HEK293 (cell line): ENCODE results near the gene RBM42.
A peak's percentile ranks its signal among the peaks of the same experiment; 100 is the strongest.

ENCODE experiments used
- CTCF ChIA-PET: fragments of 350-600 bp; formaldehyde crosslinking; extraction: SDS; loops from one replicate; lab custom pipeline; 2021; ENCODE audit warnings: antibody characterized with exemption; lab: Yijun Ruan, JAX
- POLR2A ChIA-PET: fragments of 300-600 bp; formaldehyde crosslinking; extraction: SDS; loops from one replicate; lab custom pipeline; 2020; ENCODE audit warnings: antibody characterized with exemption, inconsistent platforms; lab: Yijun Ruan, JAX
- H3K27ac ChIP-seq: fragments of 200-500 bp; sonication (Bioruptor generic); 2 replicates; pipeline ENCODE4 v1.5.1; 2014; ENCODE audit warnings: low read depth, low read length, control low read depth, inconsistent platforms; ENCODE audit errors: extremely low read depth
- H3K36me3 ChIP-seq, 2 experiments: fragments of 200-500 bp in 1 of 2; sonication (Bioruptor generic) in 1 of 2; 1 replicate in 1 of 2; 2 replicates in 1 of 2; pipeline ENCODE4 v1.5.1; 2014 to 2017; ENCODE audit warnings: inconsistent platforms in 2 of 2, low read length in 2 of 2; ENCODE audit not compliant: control insufficient read depth in 2 of 2, insufficient read depth in 1 of 2
- H3K4me1 ChIP-seq: fragments of 200-500 bp; sonication (Bioruptor generic); 2 replicates; pipeline ENCODE4 v1.5.1; 2014; ENCODE audit warnings: mild to moderate bottlenecking, low read length, inconsistent platforms; ENCODE audit not compliant: control insufficient read depth, insufficient read depth
- H3K4me3 ChIP-seq: 2 replicates; pipeline ENCODE4 v1.5.1; 2011; ENCODE audit warnings: low read depth, mild to moderate bottlenecking, control low read depth, low read length, moderate library complexity
- H3K9me3 ChIP-seq: fragments of 200-500 bp; sonication (Bioruptor generic); 2 replicates; pipeline ENCODE4 v1.5.1; 2014; ENCODE audit warnings: low read depth, low read length, inconsistent platforms; ENCODE audit not compliant: control insufficient read depth, insufficient read depth
- CTCF ChIP-seq: fragments of 450-650 bp; formaldehyde crosslinking; IDR thresholded peaks from 2 replicates; pipeline ENCODE4 v1.5.1; 2016; ENCODE audit warnings: missing biosample characterization, missing genetic modification characterization
- PRDM4 ChIP-seq: fragments of 450-650 bp; formaldehyde crosslinking; IDR thresholded peaks from 2 replicates; pipeline ENCODE4 v1.5.1; 2017; ENCODE audit warnings: missing biosample characterization, missing genetic modification characterization
- SCRT1 ChIP-seq: fragments of 450-650 bp; formaldehyde crosslinking; IDR thresholded peaks from 2 replicates; pipeline ENCODE4 v1.5.1; 2016; ENCODE audit warnings: missing biosample characterization, missing genetic modification characterization, borderline replicate concordance
- SP7 ChIP-seq: fragments of 450-650 bp; formaldehyde crosslinking; IDR thresholded peaks from 2 replicates; pipeline ENCODE4 v1.5.1; 2016; ENCODE audit warnings: missing biosample characterization, missing genetic modification characterization
- ZBTB21 ChIP-seq: fragments of 450-650 bp; formaldehyde crosslinking; IDR thresholded peaks from 2 replicates; pipeline ENCODE4 v1.5.1; 2017; ENCODE audit warnings: missing biosample characterization, missing genetic modification characterization
- ZFP41 ChIP-seq: fragments of 450-650 bp; formaldehyde crosslinking; IDR thresholded peaks from 2 replicates; pipeline ENCODE4 v1.5.1; 2016; ENCODE audit warnings: missing biosample characterization, missing genetic modification characterization, borderline replicate concordance
- ZNF121 ChIP-seq: fragments of 450-650 bp; formaldehyde crosslinking; IDR thresholded peaks from 2 replicates; pipeline ENCODE4 v1.5.1; 2016; ENCODE audit warnings: missing biosample characterization, missing genetic modification characterization
- ZNF175 ChIP-seq: fragments of 450-650 bp; formaldehyde crosslinking; IDR thresholded peaks from 2 replicates; pipeline ENCODE4 v1.5.1; 2016; ENCODE audit warnings: missing biosample characterization, missing genetic modification characterization
- ZNF221 ChIP-seq: fragments of 450-650 bp; formaldehyde crosslinking; IDR thresholded peaks from 2 replicates; pipeline ENCODE4 v1.5.1; 2017; ENCODE audit warnings: missing biosample characterization, missing genetic modification characterization, borderline replicate concordance
- ZNF280C ChIP-seq: fragments of 450-650 bp; formaldehyde crosslinking; IDR thresholded peaks from 2 replicates; pipeline ENCODE4 v1.5.1; 2016; ENCODE audit warnings: missing biosample characterization, missing genetic modification characterization
- ZNF449 ChIP-seq: fragments of 450-650 bp; formaldehyde crosslinking; IDR thresholded peaks from 2 replicates; pipeline ENCODE4 v1.5.1; 2017; ENCODE audit warnings: missing biosample characterization, mild to moderate bottlenecking, missing genetic modification characterization, moderate library complexity
- ZNF510 ChIP-seq: fragments of 450-650 bp; formaldehyde crosslinking; IDR thresholded peaks from 2 replicates; pipeline ENCODE4 v1.5.1; 2018; ENCODE audit warnings: mild to moderate bottlenecking, missing genetic modification characterization, missing biosample characterization; ENCODE audit not compliant: insufficient replicate concordance
- ZNF626 ChIP-seq: fragments of 450-650 bp; sonication (Bioruptor Pico); formaldehyde crosslinking; IDR thresholded peaks from 2 replicates; pipeline ENCODE4 v1.5.1; 2018; ENCODE audit warnings: missing biosample characterization, missing genetic modification characterization, inconsistent platforms
- ZNF664 ChIP-seq: fragments of 450-650 bp; formaldehyde crosslinking; IDR thresholded peaks from 2 replicates; pipeline ENCODE4 v1.5.1; 2016; ENCODE audit warnings: missing biosample characterization, missing genetic modification characterization
- ZNF677 ChIP-seq: fragments of 450-650 bp; IDR thresholded peaks from 2 replicates; pipeline ENCODE4 v1.5.0; 2018; ENCODE audit warnings: missing biosample characterization, mild to moderate bottlenecking, missing genetic modification characterization, moderate library complexity
- ZNF791 ChIP-seq: fragments of 450-650 bp; formaldehyde crosslinking; IDR thresholded peaks from 2 replicates; pipeline ENCODE4 v1.5.1; 2016; ENCODE audit warnings: missing biosample characterization, missing genetic modification characterization
- ZNF830 ChIP-seq: fragments of 450-650 bp; IDR thresholded peaks from 2 replicates; pipeline ENCODE4 v1.5.0; 2018; ENCODE audit warnings: missing biosample characterization, missing genetic modification characterization, low read depth, mild to moderate bottlenecking, moderate library complexity
- ZNF843 ChIP-seq: fragments of 450-650 bp; formaldehyde crosslinking; IDR thresholded peaks from 2 replicates; pipeline ENCODE4 v1.5.1; 2016; ENCODE audit warnings: missing biosample characterization, missing genetic modification characterization

The RBM42 gene

GRCh38 chr19:35587321-35587720, 41.5 kb upstream of the RBM42 start:
- H3K27ac ChIP-seq = no peak overlapping the region
- no peak overlapping the region for H3K4me3 ChIP-seq
- TF ChIP-seq ZNF449 = no peak
- no peak for TF ChIP-seq ZBTB21 (tag by site-specific recombination)
- TF ChIP-seq ZNF626 (tag by site-specific recombination) = no peak
- H3K4me1 ChIP-seq = 0 out of 2 replicates have a peak, but pooled peaks cover 2% of the 10 kb centered on the region
- no peaks in the 10 kb centered on the region for H3K36me3 ChIP-seq
- CTCF ChIA-PET = interaction anchor here (0.8 to 2.0 kb wide), 6 partner anchors 14 to 234 kb away, joined by 3 to 8 read pairs (median 4); no protein-coding TSS in a partner anchor
- no peaks in the 10 kb centered on the region; the same call in 1 of the 2 replicates for H3K9me3 ChIP-seq
- POLR2A ChIA-PET = interaction anchor here (0.6 to 1.4 kb wide), 2 partner anchors 25 to 110 kb away, joined by 3 to 6 read pairs; partner anchors contain the start of gene HAUS5

- Histone ChIP-seq H3K27ac (no peak overlapping the region), H3K4me3 (no peak overlapping the region), H3K9me3 (no peaks in the 10 kb centered on the region; the same call in 1 of the 2 replicates), H3K4me1 (0 out of 2 replicates have a peak, but pooled peaks cover 2% of the 10 kb centered on the region), H3K36me3 (no peaks in the 10 kb centered on the region; a peak in 1 of 3 replicates)
- ChIA-PET POLR2A (interaction anchor here (0.6 to 1.2 kb wide), 2 partner anchors 37 to 51 kb away, joined by 3 to 4 read pairs; no protein-coding TSS in a partner anchor), CTCF (interaction anchor here (0.6 to 5.3 kb wide), 7 partner anchors 15 to 646 kb away, joined by 3 to 52 read pairs (median 7); no protein-coding TSS in a partner anchor)
- TF ChIP-seq ZFP41 (tag by site-specific recombination) (no peak), ZNF221 (tag by site-specific recombination) (no peak), ZNF121 (tag by site-specific recombination) (peak; percentile 80), ZNF791 (tag by site-specific recombination) (no peak)
Measured at GRCh38 chr19:35590875-35591274, 38.0 kb upstream of the RBM42 start.

GRCh38 chr19:35592226-35592625, 36.6 kb upstream of the RBM42 start:
- 0 out of 2 replicates have a peak, but pooled peaks cover 2% of the 10 kb centered on the region for H3K4me1 ChIP-seq
- no peak overlapping the region for H3K4me3 ChIP-seq
- no peak overlapping the region for H3K27ac ChIP-seq
- H3K36me3 ChIP-seq = no peaks in the 10 kb centered on the region; a peak in 1 of 3 replicates
- ChIA-PET POLR2A (interaction anchor here (0.7 to 0.8 kb wide), 2 partner anchors 10 to 35 kb away, joined by 4 read pairs; no protein-coding TSS in a partner anchor), CTCF (interaction anchor here (0.6 to 5.3 kb wide), 47 partner anchors 8 to 1883 kb away, joined by 3 to 52 read pairs (median 4); partner anchors contain the start of genes FFAR1 and HAUS5)
- no peaks in the 10 kb centered on the region; the same call in 1 of the 2 replicates for H3K9me3 ChIP-seq
- TF ChIP-seq SP7 (tag by site-specific recombination) = no peak
- TF ChIP-seq ZNF175 = no peak
- TF ChIP-seq SCRT1 (tag by site-specific recombination) = 0 out of 2 replicates have a peak, but pooled peaks have one; percentile 33
- no peak for TF ChIP-seq PRDM4
- no peak for TF ChIP-seq ZBTB21 (tag by site-specific recombination)
- no peak for TF ChIP-seq ZNF677
- TF ChIP-seq ZNF830 (tag by site-specific recombination) = no peak
- no peak for TF ChIP-seq ZNF843 (tag by site-specific recombination)
- TF ChIP-seq ZNF280C (tag by site-specific recombination) = no peak
- TF ChIP-seq ZNF510 (tag by site-specific recombination) = no peak
- 0 out of 2 replicates have a peak, but pooled peaks have one; percentile 34 for TF ChIP-seq CTCF
- TF ChIP-seq ZNF664 (tag by site-specific recombination) = no peak
